ENCODE measurements around the gene METTL16.
"Not testable (repeated sequence)": the region's sequence is repeated elsewhere in the genome, so short reads cannot be mapped to it uniquely, and the experiment has no call there.

Gene METTL16

DNA sequence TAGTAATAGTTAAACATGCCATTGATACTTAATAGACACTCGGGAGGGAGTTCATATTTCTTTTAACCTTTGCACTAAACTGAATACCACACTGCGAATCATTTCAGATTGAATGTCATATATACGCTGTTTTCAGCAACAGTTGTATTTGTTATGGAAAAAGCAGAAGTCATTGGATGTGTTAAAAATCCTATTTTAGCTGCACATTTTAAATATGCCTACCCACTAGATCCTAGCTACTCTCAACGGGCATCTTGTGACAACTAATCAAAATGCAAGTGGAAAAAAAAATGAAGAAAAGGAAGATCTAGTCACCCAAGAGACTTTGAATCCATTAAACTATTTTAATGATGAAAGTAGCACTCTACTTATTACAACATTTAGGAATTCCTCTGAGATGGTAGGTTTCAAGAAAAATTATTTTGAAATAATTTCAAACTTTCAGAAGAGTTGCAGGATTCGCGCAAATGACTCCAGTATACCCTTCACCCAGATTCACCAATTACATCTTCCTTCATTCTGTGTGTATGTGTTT lies 59.4 kb downstream of the METTL16 start:
- DNase-seq (ENCODE audit: low read depth in 2 of 2): no peak

DNA sequence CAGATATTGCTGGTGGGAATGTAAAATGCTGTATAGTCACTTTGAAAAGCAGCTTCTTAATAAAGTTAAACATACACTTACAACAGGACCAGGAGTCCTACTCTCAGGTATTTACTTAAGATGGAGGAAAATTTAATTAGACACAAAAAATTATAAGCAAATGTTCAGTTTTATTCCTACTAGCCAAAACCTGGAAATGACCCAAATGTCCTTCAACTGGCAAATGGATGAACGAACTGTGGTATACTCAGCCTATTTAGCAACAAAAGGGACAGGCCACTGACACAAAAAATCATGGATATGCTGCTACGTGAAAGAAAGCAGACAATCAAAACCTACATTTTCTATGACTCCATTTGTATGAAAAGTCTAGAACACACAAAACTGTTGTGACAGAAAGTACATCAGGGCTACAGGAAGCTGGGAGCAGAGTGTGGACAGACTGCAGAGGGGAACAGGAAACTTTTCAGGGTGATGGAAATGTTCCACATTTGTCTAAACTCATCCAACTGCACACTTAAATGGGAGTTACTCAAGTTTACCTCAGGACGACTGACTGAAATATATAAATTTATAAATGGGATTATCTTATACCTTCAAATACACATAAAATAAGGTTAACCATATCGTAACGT lies 61.6 kb downstream of the METTL16 start:
- no peak for DNase-seq (ENCODE audit: low read depth in 2 of 2)

DNA sequence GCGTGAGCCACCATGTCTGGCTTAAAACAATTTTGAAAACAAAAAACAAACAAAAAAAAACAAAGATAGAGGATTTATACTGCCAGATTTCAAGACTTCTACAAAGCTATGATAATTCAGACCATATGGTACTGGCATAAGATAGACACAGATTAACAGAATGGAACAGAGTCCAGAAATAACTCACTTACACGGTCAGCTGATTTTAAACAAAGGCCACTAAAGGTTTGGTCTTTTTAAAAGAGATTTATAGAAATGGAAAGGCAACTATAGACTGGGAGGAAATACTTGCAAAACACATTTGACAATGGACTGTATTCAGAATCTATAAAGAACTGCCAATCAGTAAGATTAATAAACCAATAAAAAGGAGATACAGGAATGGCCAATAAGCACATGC lies 62.2 kb downstream of the METTL16 start:
- no peak for DNase-seq (ENCODE audit: low read depth in 2 of 2)

DNA sequence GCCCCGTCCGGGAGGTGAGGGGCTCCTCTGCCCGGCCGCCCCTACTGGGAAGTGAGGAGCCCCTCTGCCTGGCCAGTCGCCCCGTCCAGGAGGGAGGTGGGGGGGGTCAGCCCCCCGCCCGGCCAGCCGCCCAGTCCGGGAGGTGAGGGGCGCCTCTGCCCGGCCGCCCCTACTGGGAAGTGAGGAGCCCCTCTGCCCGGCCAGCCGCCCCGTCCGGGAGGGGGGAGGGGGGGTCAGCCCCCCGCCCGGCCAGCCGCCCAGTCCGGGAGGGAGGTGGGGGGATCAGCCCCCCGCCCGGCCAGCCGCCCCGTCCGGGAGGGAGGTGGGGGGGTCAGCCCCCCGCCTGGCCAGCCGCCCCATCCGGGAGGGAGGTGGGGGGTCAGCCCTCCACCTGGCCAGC lies 64.2 kb downstream of the METTL16 start:
- DNase-seq (ENCODE audit: low read depth in 2 of 2): not testable (repeated sequence)

DNA sequence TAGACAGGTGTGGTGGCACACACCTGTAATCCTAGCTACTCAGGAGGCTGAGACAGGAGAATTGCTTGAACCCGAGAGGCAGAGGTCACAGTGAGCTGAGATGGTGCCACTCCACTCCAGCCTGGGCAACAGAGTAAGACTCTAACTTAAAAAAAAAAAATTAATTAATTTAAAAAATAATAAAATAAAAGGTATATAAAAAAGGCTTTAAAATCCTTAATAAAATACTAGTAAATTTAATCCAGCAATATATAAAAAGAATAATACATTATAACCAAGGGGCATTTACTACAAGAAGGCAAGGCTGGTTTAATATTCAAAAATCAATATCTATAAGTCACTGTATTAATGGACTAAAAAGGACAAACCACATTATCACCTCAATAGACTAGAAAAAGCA lies 66.0 kb downstream of the METTL16 start:
- DNase-seq (ENCODE audit: low read depth in 2 of 2): no peak

DNA sequence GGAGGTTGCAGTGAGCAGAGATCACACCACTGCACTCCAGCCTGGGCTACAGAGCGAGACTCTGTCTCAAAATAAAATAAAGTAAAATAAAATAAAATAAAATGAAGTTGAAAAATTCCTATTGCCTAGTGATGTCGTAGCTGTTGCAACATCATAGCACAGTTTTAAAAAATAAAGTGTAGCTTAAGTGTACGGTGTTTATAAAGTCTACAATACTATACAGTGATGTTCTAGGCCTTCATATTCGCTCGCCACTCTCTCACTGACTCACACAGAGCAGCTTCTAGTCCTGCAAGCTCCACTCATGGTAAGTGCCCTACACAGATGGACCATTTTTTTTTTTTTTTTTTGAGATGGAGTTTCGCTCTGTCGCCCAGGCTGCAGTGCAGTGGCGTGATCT lies 67.3 kb downstream of the METTL16 start:
- DNase-seq (ENCODE audit: low read depth in 2 of 2): no peak

DNA sequence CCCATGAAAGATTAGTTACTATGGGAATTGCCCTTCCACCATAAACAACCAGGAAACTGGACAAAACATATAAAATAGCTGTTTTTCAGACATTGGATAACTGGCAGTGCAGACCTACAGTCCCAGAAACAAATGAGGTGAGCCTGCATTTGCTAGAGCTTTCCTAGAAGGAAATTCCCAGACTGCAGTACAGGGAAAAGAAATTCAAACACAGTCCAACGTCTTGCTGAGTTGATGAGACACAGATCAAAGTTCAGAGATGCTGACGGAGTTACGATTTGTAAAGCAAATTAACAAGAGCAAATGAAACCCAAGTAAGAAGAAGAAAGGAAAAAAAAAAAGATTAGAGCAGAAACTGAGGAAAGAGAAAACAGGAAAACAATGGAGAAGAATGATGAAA lies 69.5 kb downstream of the METTL16 start:
- DNase-seq (ENCODE audit: low read depth in 2 of 2): no peak

DNA sequence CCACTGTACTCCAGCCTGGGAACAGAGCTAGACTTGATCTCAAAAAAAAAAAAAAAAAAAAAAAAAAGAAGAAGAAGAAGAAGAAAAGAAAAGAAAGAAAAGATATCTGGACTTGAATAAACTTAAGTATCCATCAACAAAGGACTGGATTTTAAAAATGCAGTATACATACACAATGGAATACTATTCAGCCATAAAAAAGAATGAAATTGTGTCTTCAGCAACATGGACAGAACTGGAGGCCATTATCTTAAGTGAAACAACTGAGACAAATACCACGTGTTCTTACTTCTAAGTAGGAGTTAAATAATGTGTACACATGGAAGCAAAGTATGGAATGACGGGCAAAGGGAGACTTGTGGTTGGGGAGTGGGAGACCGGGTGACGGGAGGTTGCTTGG lies 70.8 kb downstream of the METTL16 start:
- no peak for DNase-seq (ENCODE audit: low read depth in 2 of 2)

DNA sequence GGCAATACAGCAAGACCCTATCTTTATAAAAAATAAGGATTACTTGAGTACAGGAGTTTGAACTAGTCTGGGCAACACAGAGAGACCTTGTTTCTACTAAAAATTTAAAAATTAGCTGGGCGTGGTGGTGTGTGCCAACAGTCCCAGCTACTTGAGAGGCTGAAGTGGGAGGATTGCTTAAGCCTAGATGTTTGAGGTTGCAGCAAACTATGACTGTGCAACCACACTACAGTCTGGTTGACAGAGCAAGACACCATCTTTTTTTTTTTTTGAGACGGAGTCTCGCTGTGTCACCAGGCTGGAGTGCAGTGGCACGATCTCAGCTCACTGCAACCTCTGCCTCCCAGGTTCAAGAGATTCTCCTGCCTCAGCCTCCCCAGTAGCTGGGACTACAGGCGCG lies 71.7 kb downstream of the METTL16 start:
- DNase-seq (ENCODE audit: low read depth in 2 of 2): not testable (repeated sequence)

DNA sequence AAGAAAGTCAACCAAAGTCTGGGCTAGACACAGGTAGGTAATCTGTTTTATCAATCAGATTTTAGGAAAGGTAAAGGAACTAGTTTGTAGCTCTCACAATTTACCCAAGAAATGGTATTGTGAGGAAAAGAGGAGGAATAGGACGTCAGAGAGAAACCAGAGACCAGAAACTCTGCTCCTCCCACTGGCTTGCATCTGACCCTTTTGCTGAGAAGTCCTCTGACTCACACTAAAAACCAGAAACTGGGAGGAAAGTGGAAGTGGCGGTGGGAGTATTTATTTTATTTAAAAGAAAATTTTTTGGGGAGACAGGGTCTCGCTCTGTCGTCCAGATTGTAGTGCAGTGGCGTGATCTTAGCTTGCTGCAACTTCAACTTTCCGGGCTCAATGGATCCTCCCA lies 72.9 kb downstream of the METTL16 start:
- no peak for DNase-seq (ENCODE audit: low read depth in 2 of 2)

DNA sequence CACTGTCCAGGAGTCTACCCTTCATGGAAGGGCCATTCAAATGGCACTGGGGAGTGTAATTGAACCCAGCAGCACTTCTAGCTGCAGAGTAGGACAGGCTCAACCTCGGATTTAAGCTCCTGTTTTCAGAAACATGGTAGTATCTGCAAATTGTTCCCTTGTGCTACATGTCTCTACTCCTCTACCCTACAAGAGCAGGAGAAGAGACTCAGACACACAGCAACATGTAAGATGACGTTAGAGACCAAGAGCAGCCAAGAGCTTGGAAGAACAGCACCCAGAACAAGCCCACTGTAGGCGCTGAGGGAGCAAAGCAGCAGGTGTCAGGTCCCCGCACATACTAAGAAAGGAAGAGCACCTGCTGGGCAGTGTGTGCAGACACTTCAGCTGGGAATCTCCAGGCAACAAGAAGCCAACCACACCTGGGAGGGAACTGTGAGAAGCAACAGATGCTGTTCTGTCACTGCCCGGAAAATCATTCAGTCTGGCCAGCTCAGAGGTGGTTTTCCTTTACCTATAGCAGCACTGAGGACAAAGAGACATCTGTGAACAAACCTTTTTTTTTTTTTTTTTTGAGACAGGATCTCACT lies 75.3 kb downstream of the METTL16 start:
- DNase-seq (ENCODE audit: low read depth in 2 of 2): no peak

DNA sequence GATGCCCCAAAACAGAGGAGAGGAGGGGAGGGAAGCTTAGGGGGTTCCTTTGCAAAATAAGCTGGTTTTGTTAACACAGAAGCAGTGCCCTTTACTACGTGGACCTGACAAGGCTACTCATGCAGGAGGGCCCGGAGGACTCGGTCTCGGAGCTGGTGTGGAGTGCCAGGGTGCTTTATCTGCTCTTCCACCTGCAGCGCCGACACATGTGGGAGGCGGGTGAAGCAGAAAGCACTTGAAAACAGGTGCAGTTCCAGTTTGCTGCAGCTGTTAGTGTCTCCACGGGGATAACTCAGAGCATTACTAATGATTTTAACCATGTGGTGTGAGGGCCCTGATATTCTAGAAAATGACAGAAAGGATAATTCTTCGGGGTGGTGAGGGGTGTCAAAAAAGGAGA lies 75.8 kb downstream of the METTL16 start:
- no peak for DNase-seq (ENCODE audit: low read depth in 2 of 2)

DNA sequence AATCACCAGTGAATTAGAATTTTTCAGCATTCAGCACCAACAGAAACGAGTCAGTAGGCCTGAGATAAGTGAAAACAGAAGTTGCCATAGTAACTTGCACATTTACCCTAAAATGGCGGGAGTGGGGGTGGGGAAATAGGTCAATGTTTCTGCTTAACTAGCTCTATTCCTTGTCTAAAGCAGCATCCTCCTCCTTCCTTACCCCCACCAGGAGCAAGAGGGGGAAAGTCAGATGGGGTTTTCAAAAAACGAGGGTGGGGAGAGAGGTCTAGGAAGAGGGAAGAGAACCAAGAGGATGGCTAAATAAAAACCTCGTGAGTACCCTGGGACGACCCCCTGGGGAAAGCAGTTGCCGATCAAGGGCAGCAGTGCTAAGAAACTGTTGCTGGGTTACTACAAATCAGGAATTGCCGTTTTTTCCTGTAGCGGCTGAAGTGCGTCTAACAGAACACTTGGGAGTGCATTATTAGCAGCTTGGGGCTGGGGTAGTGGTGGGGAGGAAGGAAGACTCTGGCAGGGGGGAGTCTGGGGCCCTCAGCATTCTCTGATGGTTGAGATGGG lies 76.4 kb downstream of the METTL16 start:
- no peak for DNase-seq (ENCODE audit: low read depth in 2 of 2)

DNA sequence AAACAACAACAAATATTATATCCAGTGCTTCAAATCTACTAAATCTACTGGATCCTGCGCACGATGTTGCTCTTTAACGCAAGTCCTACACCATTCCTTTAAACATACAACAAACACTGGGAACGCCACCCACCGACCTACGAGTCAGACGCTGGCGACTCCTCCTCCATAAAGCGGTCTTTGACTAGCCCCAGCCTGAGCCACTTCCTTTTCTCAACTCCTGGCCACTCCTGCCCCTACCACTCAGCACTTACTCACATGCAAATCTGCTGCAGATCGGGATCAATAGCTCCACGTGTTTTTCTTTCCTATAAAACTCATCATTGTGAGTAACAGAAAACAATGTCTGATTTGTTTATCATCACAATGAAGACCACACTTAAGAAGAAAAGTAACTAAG lies 78.0 kb downstream of the METTL16 start:
- DNase-seq (ENCODE audit: low read depth in 2 of 2): no peak

DNA sequence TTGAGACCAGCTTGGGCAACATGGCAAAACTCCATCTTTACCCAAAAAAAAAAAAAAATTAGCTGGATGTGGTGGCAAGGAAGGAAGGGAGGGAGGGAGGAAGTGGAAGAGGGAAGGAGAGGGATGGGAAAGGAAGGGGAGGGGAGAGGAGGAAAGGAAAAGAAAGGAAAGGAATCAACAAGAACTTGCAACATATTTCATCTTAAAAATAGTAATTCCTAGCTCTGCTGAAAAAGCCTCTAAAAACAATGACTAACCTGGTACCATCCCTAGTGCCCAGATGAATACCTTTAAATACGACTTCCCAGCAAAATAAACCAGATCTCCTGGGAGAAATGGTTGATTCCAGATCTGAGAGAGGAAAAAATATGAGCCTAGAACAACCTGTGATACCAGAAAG lies 83.8 kb downstream of the METTL16 start:
- DNase-seq (ENCODE audit: low read depth in 2 of 2): no peak

DNA sequence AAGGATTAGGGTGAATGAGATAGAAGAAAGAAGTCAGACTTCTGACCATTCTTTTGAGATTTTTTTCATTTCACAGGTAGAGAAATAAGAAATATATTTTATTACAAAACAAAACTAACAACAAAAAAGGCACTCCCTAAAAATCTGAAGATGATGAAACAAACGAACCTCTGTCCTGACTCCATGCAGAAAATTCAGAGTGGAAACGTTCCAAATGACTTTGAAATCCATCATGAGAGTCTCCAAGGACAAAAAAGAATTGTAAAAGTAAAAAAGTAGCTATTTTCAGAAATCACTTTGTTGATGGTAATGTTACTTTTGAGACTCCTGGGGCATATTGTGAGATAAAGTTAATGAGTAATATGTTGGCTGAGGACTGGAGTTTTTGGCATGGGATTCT lies 84.5 kb downstream of the METTL16 start:
- no peak for DNase-seq (ENCODE audit: low read depth in 2 of 2)

DNA sequence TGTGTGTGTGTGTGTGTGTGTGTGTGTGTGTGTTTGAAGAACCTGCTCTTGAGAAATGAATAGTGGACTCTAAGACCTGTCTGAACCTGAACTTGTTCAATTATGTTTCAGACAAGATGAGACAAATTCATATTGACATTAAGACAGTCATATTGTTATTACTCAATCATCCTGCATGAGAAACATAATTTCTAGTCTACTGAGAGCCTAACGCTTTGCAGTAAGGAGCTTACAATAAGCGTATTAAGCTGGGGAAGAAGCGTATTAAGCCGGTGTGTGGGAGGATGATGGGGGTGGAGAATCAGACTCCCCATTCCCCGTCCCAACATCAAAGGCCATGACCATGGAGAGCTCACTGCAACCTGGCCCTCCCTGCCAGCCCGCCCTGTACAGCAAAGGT lies 88.4 kb downstream of the METTL16 start:
- no peak for DNase-seq (ENCODE audit: low read depth in 2 of 2)

DNA sequence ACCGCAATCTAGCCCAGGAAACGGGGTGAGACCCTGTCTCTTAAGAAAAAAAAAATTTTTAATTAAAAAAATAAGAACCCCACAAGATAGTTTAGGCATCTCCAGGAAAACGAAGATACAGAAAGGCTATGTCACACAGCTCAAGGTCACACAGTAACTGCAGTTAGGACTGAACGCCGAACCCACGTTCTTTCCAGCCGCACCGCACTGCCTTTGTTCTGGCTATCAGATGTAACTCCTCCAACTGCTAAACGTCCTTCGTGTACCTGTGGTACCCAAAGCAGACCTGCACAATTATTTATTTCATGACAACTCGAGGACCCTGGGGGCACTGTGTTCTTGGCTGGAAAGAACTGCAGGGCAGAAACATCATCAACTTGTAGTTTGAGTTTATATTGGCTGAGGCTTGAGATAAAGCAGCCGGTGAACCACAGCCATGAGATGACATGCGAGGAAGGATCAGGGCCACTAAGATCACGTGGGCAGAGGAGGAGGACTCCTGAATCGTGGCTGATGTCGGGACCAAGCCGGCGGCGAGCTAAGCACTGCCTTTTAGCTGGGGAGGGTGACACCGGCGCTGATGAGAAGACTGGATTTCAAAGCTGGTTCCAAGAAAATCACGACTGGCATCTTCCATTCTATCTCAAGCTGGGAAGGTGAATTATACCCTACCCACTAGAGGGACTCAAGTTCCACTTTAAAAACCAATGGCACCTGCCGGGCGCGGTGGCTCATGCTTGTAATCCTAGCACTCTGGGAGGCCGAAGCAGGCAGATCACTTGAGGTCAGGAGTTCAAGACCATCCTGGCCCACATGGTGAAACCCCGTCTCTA lies 90.2 kb downstream of the METTL16 start:
- no peak for DNase-seq (ENCODE audit: low read depth in 2 of 2)

DNA sequence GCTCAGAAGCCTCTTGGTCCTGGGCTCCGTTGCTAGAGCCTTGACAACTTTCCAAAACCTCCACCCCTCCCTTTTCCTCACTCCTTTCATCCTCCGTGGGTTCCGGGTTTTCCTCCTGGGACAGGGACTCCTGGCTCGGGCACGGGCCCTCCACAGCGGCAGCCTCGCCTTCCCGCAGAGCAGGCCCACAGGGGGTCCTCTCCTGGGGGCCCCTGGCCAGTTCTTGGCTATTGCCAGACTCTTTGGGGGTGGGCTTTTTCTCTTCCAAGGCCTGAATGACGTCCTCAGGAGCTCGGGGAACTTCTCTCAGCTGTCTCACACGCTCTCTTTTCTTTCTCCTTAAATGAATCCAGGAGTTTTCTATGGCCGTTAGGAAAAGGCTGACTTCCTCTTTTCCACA lies 91.5 kb downstream of the METTL16 start:
- no peak for DNase-seq (ENCODE audit: low read depth in 2 of 2)

DNA sequence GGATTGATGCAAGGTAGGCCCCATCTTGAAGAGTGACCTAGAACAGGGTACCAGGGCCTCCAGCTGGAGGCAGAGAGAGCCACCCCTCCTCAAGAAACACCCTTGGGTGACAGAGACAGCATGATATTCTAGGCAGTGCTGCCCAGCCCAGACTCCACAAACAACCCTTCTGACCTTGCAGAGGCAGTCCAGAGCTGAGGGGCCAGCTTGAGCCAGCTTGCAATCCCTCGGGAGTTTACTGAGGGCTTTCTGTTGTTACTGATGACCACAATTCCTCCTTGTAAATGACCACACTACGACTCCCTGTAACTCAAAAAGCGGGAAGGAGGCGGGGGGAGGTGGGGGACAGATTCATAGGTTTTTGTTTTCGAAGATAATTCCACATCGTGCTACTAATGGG lies 92.2 kb downstream of the METTL16 start:
- no peak for DNase-seq (ENCODE audit: low read depth in 2 of 2)

DNA sequence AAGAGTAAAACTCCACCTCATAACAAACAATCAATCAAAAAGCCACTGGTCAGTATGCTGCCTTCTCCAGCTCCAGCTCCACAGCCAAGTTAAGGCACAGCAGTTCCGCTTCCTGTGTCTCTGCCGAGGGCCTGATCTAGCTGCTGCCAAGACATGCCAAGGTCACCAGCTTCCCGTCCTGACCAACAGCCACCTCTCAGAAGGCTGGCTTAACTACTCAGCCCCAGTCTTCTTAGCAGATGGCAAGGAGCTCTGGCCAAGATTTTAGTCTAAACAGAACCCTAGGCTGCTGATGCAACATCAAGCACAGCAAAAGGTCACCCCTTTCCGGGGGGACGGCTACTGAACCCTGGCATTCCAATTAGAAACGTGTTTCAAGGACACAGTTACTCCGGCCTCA lies 93.1 kb downstream of the METTL16 start:
- DNase-seq (ENCODE audit: low read depth in 2 of 2): no peak

DNA sequence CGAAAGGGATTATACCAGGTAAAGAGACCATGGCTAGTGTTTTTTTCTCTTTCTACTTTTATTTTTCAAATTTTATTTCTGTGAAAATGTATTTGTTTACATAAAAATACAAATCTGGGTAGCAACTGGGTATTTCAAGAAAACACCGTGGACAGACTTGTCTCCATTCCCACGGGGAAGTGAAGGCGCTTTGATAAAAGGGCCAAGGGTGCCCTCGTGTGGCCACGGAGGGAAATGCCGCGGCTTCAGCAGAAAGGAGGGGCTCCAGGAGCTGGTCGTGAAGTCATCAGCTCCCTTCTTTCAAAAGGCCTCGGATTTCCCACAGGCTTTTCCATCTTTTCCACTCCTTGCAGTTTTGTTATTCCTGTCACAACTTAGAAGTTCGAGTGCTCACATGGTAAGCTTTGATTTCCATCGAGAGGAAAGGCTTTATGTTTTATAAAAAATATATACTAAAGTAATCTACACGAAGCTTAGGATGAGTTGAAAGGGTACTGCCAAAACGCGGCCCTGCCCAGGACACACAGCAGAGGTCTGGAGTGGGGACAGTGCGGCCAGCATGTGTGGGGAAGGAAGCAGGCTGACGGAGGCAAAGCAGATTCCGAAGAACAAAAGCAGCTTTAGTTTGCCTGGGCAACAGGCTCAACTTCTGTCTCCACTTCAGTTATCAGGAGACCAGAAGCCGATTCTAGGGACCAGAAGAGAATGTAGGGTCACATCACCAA lies 95.5 kb downstream of the METTL16 start:
- DNase-seq (ENCODE audit: low read depth in 2 of 2): peak; percentile 67 to 78
